Renal cortical epithelial cell (primary cell): ENCODE results near the gene C11orf52. TPM values are rescaled to one million over a fixed set of nuclear protein-coding genes. Genes with fewer than 3 reads are reported as not detected.

ENCODE experiments used
- DNase-seq: peaks from one replicate; pipeline ENCODE4 v3.0.0-alpha.2; 2011; ENCODE audit warnings: low read depth
- total RNA-seq: library from RNA; depleted of rRNA; stranded (reverse); fragments of >200 nt; gene quantifications from 2 replicates; pipeline ENCODE4 v1.2.3, GENCODE V29; 2014

Gene C11orf52
- total RNA-seq, 1 donor from 2014 or later = 15.3 TPM

DNA sequence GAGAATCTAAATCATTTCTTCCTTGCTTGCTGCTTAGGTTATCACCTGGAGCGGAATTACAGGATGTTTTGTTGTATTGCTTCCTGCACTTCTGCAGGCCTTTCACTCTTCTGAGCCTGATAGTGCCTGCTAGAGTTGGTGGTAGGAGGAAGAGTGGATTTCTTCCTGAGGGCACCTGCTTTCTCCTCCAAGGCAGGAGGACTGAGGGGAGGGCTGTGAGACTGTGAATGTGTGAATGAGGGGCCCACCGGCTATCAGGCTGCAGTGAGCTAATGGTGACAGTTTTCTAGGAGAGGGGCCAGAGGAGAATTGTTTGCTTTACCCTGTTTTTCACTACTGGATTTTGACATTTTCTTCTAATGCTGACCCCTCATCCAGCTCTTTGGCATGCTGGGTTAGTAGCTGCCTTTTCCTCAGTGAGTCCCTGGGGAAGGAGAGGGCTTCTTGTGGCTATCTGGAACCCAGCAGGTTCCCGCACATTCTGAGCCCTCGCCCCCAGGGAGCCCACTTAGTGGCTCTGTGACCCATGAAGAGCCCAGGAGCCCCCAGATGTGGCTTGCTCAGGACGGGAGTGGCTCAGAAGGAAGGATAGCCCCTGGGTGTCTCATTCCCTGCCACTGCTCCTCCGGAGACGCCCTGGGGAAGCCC lies 57.5 kb downstream of the C11orf52 start:
- DNase-seq = no peak

Other genes with a start within 250 kb of the C11orf52 start
- gene PPP2R1B, start 152.5 kb upstream of the C11orf52 start, total RNA-seq = 64.3 and 93.9 TPM in 2 replicates
- 41.7 and 42.4 TPM in 2 replicates for gene ALG9, start 47.3 kb upstream of the C11orf52 start, total RNA-seq
- 3.0 and 3.4 TPM in 2 replicates for gene FDXACB1, start 39.7 kb upstream of the C11orf52 start, total RNA-seq
- 7.6 and 20.1 TPM in 2 replicates for gene CFAP68, start 39.4 kb upstream of the C11orf52 start, total RNA-seq
- gene CRYAB, start 7.1 kb upstream of the C11orf52 start, total RNA-seq = 63.0 and 179 TPM in 2 replicates
- gene HSPB2, start 6.2 kb upstream of the C11orf52 start, total RNA-seq = 0.10 and 0.69 TPM in 2 replicates
- gene DIXDC1, start 18.4 kb downstream of the C11orf52 start, total RNA-seq = 58.9 and 64.7 TPM in 2 replicates
- 41.0 and 47.9 TPM in 2 replicates for gene DLAT, start 106.5 kb downstream of the C11orf52 start, total RNA-seq
- gene PIH1D2, start 155.1 kb downstream of the C11orf52 start, total RNA-seq = 3.0 and 7.4 TPM in 2 replicates
- gene NKAPD1, start 155.4 kb downstream of the C11orf52 start, total RNA-seq = 28.5 and 44.0 TPM in 2 replicates
- 39.1 and 71.4 TPM in 2 replicates for gene TIMM8B, start 167.8 kb downstream of the C11orf52 start, total RNA-seq
- 126 and 185 TPM in 2 replicates for gene SDHD, start 168.0 kb downstream of the C11orf52 start, total RNA-seq
- 1.6 and 34.2 TPM in 2 replicates for gene IL18, start 245.2 kb downstream of the C11orf52 start, total RNA-seq
- not detected in 2 replicates for gene TEX12, start 248.5 kb downstream of the C11orf52 start, total RNA-seq